ENCODE results near the gene EPHA3. TPM values are rescaled to one million over a fixed set of nuclear protein-coding genes. Genes with fewer than 3 reads are reported as not detected.

EPHA3 gene
- total RNA-seq, 4 donors from 2014 or later = 2.3 to 4.6 (median 2.4) TPM; not detected in 1

DNA sequence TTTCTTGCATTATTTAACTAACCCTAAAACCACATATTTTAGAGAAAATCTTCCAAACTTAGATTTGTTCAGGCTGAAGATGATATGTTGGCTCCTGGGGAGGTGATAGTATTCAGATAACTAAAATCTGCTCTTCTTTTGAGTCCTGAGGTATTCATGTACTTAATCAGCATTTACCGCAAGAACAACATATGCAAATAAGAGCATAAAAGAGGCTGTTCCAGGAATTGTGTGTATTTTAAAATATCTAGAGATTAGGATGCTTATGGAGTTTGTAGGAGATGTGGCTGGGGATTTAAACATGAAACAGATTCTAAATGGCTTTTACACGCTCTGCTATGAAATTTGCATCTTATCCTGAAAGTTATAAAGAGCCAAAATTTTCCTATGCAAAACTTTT is 298.2 kb downstream of the EPHA3 start:
- DNase-seq = no peak
- Histone ChIP-seq H3K27me3 (no peaks in the 10 kb centered on the region), H3K4me3 (no peak overlapping the region), H3K27ac (no peak overlapping the region), H3K36me3 (no peaks in the 10 kb centered on the region), H3K4me1 (no peaks in the 10 kb centered on the region), H3K9me3 (no peaks in the 10 kb centered on the region)
- TF ChIP-seq CTCF (IDR thresholded peaks at IDR 0.05) (no peak), POLR2A (IDR thresholded peaks at IDR 0.05) (no peak), EP300 (IDR thresholded peaks at IDR 0.05; ENCODE audit: low read depth) (no peak), POLR2AphosphoS5 (IDR thresholded peaks at IDR 0.05) (no peak)
- in situ Hi-C loops (cut with MboI; ENCODE audit: low pct_ligation_motif_present in 1 of 4, low pct_unique_long_range_greater_than_20kb in 1 of 4, low sequenced_read_pairs in 3 of 4) = no loop called here
- 71 to 92% methylated on average over 2 of the region's 2 CpGs for WGBS, 2 donors (ENCODE audit: low coverage in 1 of 2)
- intact Hi-C loops (cut with DNase I; ENCODE audit: low total_unique reads) = no loop called here

DNA sequence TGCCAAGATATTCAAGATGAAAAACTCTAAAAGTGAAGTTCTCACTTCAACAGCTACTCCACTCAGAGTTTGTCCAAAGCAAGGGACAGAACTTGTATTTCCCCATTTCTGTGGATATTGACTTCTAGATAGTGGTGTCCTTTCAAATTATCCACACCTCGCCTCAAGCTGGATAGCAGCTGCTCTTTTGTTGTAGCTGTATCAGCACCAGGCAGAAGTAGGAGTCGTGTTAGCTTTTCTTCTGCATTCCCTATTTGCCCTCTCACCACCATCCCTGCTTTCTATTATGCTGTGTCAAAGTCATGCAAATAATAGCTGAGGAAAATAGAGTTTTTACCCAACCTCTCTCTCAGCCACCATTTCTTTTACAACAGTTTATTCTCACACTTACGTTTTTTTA is 303.8 kb downstream of the EPHA3 start:
- Histone ChIP-seq H3K9me3 (no peaks in the 10 kb centered on the region), H3K36me3 (no peaks in the 10 kb centered on the region), H3K4me3 (no peak overlapping the region), H3K4me1 (no peaks in the 10 kb centered on the region), H3K27ac (no peak overlapping the region), H3K27me3 (no peaks in the 10 kb centered on the region)
- TF ChIP-seq CTCF (IDR thresholded peaks at IDR 0.05) = no peak
- DNase-seq = no peak
- WGBS, 2 donors (ENCODE audit: low coverage in 1 of 2) = 78 to 89% methylated on average over 3 of the region's 3 CpGs
- intact Hi-C loops (cut with DNase I; ENCODE audit: low total_unique reads) = no loop called here
- in situ Hi-C loops (cut with MboI; ENCODE audit: low pct_ligation_motif_present in 1 of 4, low pct_unique_long_range_greater_than_20kb in 1 of 4, low sequenced_read_pairs in 3 of 4) = no loop called here

- intact Hi-C loops (cut with DNase I; ENCODE audit: low total_unique reads) (no loop called here), in situ Hi-C loops (cut with MboI; ENCODE audit: low pct_ligation_motif_present in 1 of 4, low pct_unique_long_range_greater_than_20kb in 1 of 4, low sequenced_read_pairs in 3 of 4) (no loop called here)
- no peak for TF ChIP-seq EP300 (IDR thresholded peaks at IDR 0.05; ENCODE audit: low read depth)
- no peak for TF ChIP-seq CTCF (IDR thresholded peaks at IDR 0.05)
- TF ChIP-seq POLR2A (IDR thresholded peaks at IDR 0.05) = no peak
- TF ChIP-seq POLR2AphosphoS5 (IDR thresholded peaks at IDR 0.05) = no peak
- H3K9me3 ChIP-seq = no peaks in the 10 kb centered on the region
- no peaks in the 10 kb centered on the region for H3K4me1 ChIP-seq
- H3K4me3 ChIP-seq = no peak overlapping the region
- no peaks in the 10 kb centered on the region for H3K36me3 ChIP-seq
- H3K27ac ChIP-seq = no peak overlapping the region
- H3K27me3 ChIP-seq = no peaks in the 10 kb centered on the region
- WGBS, 2 donors (ENCODE audit: low coverage in 1 of 2) = 45 to 49% methylated on average over 3 to 4 of the region's 4 CpGs
- no peak for DNase-seq
These were observed 306.8 kb downstream of the EPHA3 start for GRCh38 chr3:89414270-89414669.

DNA sequence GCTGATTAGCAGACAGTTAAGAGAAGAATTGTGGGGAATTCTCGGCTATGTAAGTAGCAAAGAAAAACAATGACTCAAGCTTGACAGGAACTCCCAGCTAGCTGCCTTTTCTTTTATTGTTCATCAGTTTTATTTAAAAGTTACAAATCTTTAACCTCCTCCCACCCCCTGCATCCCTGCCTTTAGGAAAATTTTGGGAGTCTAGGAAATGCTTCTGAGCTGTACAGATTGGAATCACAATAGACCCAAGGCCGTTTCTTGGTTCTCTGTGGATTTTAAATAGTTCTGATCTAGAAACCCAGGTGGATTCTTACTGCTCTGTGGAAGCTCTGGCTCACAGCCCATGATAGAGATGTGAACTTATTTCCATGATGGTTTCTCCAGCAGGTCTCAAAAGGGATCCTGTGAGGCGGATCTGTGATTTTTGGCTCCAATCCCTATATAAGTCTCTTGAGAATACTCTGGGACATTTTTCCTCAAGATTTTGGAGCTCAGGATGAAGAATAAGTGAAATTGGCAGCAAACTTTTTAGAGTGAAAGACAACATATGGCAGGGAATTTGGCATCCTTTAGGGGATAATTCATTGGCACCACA is 312.3 kb downstream of the EPHA3 start:
- H3K9me3 ChIP-seq = no peaks in the 10 kb centered on the region
- H3K27ac ChIP-seq = no peak overlapping the region
- no peak overlapping the region for H3K4me3 ChIP-seq
- no peak for DNase-seq
- H3K27me3 ChIP-seq = no peaks in the 10 kb centered on the region
- no peaks in the 10 kb centered on the region for H3K36me3 ChIP-seq
- no peaks in the 10 kb centered on the region for H3K4me1 ChIP-seq
- intact Hi-C loops (cut with DNase I; ENCODE audit: low total_unique reads) = no loop called here
- TF ChIP-seq POLR2AphosphoS5 (IDR thresholded peaks at IDR 0.05) = no peak
- no peak for TF ChIP-seq EP300 (IDR thresholded peaks at IDR 0.05; ENCODE audit: low read depth)
- TF ChIP-seq POLR2A (IDR thresholded peaks at IDR 0.05) = no peak
- no peak for TF ChIP-seq CTCF (IDR thresholded peaks at IDR 0.05)
- 58 to 74% methylated on average over 3 of the region's 3 CpGs for WGBS, 2 donors (ENCODE audit: low coverage in 1 of 2)
- in situ Hi-C loops (cut with MboI; ENCODE audit: low pct_ligation_motif_present in 1 of 4, low pct_unique_long_range_greater_than_20kb in 1 of 4, low sequenced_read_pairs in 3 of 4) = no loop called here
